Calu3 (cell line): ENCODE results near the gene TMIGD3. TPM values are rescaled to one million over a fixed set of nuclear protein-coding genes. Genes with fewer than 3 reads are reported as not detected.

Experiments used
- BruUV-seq: library from RNA; stranded (reverse); fragments of 400-500 nt; replicated peaks from 2 replicates; lab custom pipeline; 2021; lab: Mats Ljungman, UMichigan
- CTCF ChIA-PET: fragments of 300-600 bp; sonication (Branson Sonifier 250); formaldehyde crosslinking; loops from one replicate; lab custom pipeline; 2022; ENCODE audit warnings: antibody characterized with exemption; lab: Charles Lee
- DNase-seq: peaks from one replicate; pipeline ENCODE4 v3.0.0; 2022
- H3K27ac Mint-ChIP-seq: one replicate; pipeline ENCODE4 v1.8.0; 2022; ENCODE audit warnings: mixed read lengths; ENCODE audit not compliant: unreplicated experiment
- H3K27me3 Mint-ChIP-seq: one replicate; pipeline ENCODE4 v1.8.0; 2022; ENCODE audit warnings: mixed read lengths; ENCODE audit not compliant: unreplicated experiment
- H3K36me3 Mint-ChIP-seq: one replicate; pipeline ENCODE4 v1.8.0; 2022; ENCODE audit warnings: mild to moderate bottlenecking, moderate library complexity, mixed read lengths; ENCODE audit not compliant: insufficient read depth, unreplicated experiment
- H3K4me1 Mint-ChIP-seq: one replicate; pipeline ENCODE4 v1.8.0; 2022; ENCODE audit warnings: mild to moderate bottlenecking, low read depth, mixed read lengths; ENCODE audit not compliant: unreplicated experiment
- H3K4me3 Mint-ChIP-seq: one replicate; pipeline ENCODE4 v1.8.0; 2022; ENCODE audit warnings: mild to moderate bottlenecking, low read depth, moderate library complexity, mixed read lengths; ENCODE audit not compliant: unreplicated experiment
- H3K9me3 Mint-ChIP-seq: one replicate; pipeline ENCODE4 v1.8.0; 2022; ENCODE audit warnings: low read depth, mixed read lengths; ENCODE audit not compliant: unreplicated experiment
- intact Hi-C: fragments of 100-400 bp; cut with micrococcal nuclease; formaldehyde crosslinking; loops from one replicate; pipeline ENCODE4 v1.10.0; 2022; ENCODE audit not compliant: unreplicated experiment
- total RNA-seq: library from RNA; stranded (reverse); gene quantifications from 2 replicates; pipeline ENCODE4 v1.2.3, GENCODE V29; 2022
- TF ChIP-seq, protein P1 (sequence below): fragments of 200-600 bp; IDR thresholded peaks from one replicate; pipeline ENCODE4 v1.8.0; 2022; ENCODE audit warnings: antibody characterized with exemption; ENCODE audit not compliant: unreplicated experiment

The TMIGD3 gene
- total RNA-seq, 1 experiment from 2014 or later, result not detected

DNA sequence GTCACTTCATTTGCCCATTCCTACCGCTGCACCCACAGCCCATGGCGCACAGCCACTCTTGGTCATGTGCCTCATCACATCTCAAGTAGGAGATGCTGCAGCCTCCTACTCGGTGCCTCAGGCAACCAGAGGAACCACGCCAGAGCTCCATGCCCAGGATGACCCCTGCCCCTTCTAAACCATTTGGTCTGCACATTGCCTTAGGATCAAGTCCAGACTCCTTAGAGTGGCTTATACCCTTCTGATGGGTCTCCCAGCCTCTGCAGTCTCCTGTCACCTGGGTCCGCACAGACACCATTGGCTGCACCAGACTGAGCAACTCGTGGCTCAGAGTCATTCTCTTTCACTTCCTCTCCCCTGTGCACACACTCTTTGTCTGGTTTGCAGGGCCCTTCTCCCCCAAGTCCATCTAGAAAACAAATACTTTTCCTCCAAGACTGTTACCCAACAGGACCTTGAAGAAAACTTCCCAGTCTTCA is 2.2 kb upstream of the TMIGD3 start:
- H3K27ac Mint-ChIP-seq, result no peak overlapping the region
- peaks cover 8% of the 10 kb centered on the region for H3K4me1 Mint-ChIP-seq
- DNase-seq, result no peak
- CTCF ChIA-PET, result no interaction called here
- no peaks in the 10 kb centered on the region for H3K9me3 Mint-ChIP-seq
- H3K27me3 Mint-ChIP-seq, result peaks cover 5% of the 10 kb centered on the region
- TF ChIP-seq, protein P1, sequence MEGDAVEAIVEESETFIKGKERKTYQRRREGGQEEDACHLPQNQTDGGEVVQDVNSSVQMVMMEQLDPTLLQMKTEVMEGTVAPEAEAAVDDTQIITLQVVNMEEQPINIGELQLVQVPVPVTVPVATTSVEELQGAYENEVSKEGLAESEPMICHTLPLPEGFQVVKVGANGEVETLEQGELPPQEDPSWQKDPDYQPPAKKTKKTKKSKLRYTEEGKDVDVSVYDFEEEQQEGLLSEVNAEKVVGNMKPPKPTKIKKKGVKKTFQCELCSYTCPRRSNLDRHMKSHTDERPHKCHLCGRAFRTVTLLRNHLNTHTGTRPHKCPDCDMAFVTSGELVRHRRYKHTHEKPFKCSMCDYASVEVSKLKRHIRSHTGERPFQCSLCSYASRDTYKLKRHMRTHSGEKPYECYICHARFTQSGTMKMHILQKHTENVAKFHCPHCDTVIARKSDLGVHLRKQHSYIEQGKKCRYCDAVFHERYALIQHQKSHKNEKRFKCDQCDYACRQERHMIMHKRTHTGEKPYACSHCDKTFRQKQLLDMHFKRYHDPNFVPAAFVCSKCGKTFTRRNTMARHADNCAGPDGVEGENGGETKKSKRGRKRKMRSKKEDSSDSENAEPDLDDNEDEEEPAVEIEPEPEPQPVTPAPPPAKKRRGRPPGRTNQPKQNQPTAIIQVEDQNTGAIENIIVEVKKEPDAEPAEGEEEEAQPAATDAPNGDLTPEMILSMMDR, result no peak
- H3K36me3 Mint-ChIP-seq, result peaks cover 5% of the 10 kb centered on the region
- H3K4me3 Mint-ChIP-seq, result no peak overlapping the region
- intact Hi-C loops, result no loop called here
- BruUV-seq, result no TSS peak

DNA sequence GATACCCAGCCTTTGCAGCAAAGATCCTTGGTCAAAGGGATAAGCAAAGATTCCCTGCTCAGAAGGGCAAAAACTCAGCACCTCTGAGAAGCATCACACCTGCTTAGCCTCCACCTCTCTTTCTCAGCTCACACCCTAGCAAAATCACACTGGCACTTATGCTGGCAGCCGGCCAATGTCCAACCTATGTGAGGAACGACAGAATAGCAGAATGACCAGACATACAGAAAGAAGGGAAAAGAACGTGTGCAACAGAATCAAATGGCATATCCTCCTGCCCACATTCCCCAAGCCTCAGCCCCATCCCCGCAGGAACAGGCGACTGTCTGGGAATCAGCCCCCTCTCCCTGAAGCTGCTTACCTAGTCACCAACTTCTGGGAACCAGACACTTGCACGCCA is 664 bp upstream of the TMIGD3 start:
- Mint-ChIP-seq H3K9me3 (no peaks in the 10 kb centered on the region), H3K4me1 (peaks cover 8% of the 10 kb centered on the region), H3K4me3 (no peak overlapping the region), H3K27me3 (peaks cover 21% of the 10 kb centered on the region), H3K27ac (no peak overlapping the region), H3K36me3 (peaks cover 5% of the 10 kb centered on the region)
- no peak for DNase-seq
- intact Hi-C loops, result no loop called here
- TF ChIP-seq, protein P1, result no peak
- CTCF ChIA-PET, result no interaction called here
- no TSS peak for BruUV-seq

DNA sequence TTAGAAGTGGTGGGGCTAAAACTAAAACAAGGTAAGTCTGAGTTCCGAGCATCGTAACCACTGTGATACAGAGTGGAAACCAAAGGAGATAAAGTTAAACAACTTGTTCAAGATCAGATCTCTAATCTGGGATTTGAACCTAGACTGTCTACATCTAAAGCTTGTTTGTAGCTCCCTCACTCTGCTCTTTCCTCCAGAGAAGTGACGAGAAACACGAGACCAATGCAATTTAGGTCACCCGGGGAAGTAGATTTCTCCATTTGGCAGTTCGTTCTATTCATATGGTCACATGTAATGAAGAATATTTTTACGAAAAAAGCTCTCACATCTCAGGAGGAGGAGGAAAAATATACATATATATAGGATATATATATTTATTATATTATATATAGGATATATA is 1.8 kb downstream of the TMIGD3 start:
- Mint-ChIP-seq H3K36me3 (no peaks in the 10 kb centered on the region), H3K9me3 (no peaks in the 10 kb centered on the region), H3K27ac (no peak overlapping the region), H3K27me3 (peaks cover 40% of the 10 kb centered on the region), H3K4me3 (no peak overlapping the region), H3K4me1 (no peaks in the 10 kb centered on the region)
- CTCF ChIA-PET, result interaction anchor here (0.6 kb wide), 1 partner anchor 254 kb away, joined by 4 read pairs; the partner anchor contains the start of gene DDX20
- BruUV-seq, result no TSS peak
- no peak for DNase-seq
- intact Hi-C loops, result no loop called here
- TF ChIP-seq, protein P1, result no peak

DNA sequence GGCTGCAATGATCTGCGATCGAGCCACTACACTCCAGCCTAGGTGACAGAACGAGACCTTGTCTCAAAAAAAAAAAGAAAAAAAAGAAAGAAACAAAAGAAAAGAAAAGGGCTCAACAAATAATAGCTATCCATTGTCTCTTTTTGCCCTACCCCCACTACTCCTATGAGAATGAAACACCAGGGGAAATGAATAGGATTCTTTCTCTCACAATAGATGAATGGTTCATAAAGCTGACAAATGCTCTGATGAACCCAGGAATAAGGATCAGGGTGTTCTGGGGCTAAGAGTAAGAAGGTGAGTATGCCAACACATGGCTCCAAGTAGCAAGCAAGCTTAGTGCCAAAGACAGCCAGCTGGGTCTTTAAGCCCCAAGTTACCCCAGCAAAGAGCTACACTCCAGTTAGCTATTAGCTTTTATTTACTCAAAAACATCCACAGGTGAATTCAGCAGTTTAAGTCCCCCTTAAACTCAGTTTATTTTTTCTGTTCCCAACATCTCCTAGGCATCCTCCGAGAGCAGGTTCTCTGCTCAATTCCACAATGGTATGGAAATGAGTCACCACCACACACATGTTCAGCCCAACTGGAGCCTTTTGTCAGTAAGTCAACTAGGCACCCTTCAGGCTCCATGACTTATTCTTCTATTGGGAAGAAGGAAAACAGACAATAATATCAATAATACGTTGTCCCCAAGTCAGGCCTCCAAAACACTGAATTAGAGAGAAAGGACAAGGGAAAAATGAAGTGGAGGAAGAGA is 4.2 kb downstream of the TMIGD3 start:
- Mint-ChIP-seq H3K9me3 (peaks cover 2% of the 10 kb centered on the region), H3K36me3 (no peaks in the 10 kb centered on the region), H3K4me1 (no peaks in the 10 kb centered on the region), H3K27me3 (peaks cover 64% of the 10 kb centered on the region), H3K4me3 (no peak overlapping the region), H3K27ac (no peak overlapping the region)
- TF ChIP-seq, protein P1, result no peak
- no peak for DNase-seq
- intact Hi-C loops, result no loop called here
- no TSS peak for BruUV-seq
- CTCF ChIA-PET, result interaction anchor here (1.2 kb wide), 1 partner anchor 17 kb away, joined by 3 read pairs; no protein-coding TSS in a partner anchor
